CD4-positive, alpha-beta T cell treated with Interleukin-17A for 1 hour (primary cell): ENCODE results near the gene ARHGDIA.

ENCODE experiments used
- DNase-seq: peaks from one replicate; pipeline ENCODE4 v3.0.0-alpha.2; 2020

The ARHGDIA gene

DNA sequence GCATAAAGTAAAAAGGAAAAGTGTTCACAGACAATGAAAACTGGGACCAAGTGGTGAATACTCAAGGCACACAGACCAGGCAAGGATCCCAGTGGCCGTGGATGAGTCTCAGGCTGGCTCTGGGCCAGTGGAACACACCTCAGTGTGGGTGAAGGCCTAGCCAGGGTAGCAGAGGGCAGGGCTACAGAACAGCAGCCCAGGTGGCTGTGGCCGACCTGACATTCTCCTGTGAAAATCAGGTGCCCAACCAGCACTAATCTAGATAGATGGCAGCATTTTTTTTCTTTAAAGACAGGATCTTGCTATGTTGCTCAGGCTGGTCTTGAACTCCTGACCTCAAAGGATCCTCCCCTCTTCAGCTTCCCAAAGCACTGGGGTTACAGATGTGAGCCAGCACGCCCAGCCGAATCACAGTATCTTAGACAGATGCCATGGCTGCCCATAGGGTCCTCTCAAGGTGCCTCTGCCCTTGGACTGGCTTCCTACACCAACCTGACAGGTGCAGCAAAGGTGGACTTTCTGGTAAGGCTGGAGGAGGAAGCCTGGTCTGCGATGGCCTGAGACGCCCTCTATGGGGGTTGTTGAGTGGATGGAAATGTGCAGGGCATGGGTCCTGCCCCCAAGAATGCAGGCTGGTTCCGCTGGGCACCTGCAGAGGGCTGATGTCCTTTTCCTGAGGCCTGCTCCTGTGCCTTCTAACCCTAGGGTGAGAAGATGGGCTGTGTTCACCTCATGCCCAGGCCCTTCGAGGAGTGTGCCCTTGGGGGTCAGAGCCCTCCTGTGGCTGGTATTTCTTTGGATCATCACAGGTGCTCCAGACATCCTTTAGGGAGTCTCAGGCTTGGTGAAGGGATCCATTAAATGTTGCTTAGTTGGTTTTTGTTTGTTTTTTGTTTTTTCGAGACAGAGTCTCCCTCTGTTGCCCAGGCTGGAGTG, 7.0 kb downstream of the ARHGDIA start:
- DNase-seq: no peak

DNA sequence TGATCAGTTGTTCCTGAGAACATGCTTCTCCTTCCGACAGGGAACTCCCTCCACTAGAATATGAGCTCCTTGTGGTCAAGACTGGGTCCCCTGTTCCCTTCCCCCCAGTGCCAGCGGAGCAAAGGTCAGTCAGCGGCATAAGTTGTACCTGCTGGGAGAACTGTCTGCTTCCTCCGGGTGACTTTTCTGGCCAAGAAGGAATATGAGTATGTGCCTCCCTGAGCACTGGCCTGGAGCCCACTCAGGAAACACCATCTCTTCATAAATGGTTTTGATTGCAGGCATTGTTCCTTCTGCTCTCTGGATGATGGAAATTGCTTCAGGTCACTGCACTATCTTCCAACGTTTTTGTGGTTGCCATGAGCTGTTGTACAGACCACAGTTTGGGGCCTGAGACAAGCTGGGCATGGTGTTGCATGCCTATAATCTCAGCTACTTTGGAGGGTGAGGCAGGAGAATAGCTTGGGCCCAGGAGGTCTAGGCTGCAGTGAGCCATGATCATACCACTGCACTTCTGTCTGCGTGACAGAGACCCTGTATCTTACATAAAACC, 7.9 kb downstream of the ARHGDIA start:
- no peak for DNase-seq

DNA sequence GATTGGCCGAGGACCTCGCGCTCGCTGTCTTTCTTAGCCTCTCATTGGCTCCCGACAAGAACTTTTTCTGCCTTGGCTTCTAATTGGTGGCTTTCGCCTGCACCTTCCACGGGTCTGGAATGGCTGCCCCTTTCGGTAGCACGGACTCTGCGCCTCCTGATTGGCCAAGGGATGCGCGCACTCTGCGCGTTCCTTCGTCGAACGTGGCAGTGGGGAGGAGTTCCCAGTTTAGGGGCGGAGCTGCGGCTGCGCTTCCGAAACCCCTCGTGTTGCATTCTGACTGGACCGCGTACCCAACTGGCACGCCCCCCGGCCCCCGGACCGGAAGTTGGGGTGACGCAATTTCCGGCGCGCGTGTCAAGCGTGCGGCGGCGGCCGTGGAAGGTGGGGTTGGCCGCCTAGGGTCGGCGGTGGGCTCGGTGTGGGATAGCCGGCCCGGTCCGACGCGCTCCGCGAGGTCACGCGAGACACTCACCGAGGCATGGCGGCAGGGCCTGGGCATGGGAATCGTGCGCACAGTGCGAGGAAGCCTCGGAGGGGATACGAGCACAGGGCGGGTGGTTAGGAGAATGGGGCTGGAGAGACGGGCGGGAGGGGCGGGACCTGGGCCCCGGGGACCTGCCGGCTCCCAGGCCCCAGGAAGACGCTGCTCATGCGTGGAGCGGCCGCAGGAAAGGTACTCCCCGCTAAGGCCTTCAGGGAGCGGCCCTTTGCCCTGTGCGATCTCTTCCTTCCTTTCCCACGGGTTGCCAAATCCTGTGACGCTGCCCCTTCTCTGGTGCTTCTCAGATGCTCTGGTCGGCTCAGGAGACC, 10.2 kb downstream of the ARHGDIA start:
- DNase-seq: peak; percentile 100

DNA sequence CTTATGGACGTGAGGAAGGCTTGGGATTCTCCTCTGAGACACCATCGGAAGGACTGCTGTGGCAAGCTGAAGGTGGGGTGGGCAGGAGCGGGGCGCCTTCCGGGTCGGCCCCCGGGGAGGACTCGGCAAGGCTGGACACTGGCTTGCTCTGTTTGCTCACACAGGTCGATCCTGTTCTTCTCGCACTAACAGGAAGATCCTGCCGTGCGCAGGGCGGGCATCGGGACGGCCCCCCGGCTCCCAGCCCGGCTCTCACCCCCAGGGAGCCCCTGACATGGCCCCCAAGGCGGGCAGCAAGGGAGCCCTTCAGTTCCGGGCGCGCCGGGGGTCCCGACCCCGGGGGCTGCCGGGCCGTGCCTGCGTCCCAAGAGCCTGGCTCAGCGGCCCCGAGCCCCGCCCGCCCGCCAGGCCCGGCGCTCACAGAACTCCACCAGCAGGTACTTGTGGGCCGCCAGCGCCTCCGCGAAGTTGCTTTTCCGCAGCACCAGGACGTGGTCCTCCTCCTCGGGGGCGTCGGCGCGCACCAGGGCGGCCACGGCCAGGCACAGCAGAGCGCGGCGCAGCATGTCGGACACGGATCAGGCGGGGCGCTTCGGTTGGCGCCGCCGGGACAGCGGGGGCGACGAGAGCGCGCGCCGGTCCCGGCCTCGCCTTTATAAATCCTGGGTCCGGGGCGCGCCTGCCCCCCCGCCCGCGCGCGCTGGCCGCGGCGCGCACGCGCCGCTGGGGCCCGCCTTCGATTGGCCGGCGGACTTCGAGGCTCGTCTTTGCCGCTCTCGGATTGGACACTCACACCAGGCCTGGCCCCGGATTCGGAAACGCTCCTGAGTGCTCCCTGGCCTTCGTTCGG, 11.0 kb downstream of the ARHGDIA start, which contains the start of gene P4HB:
P4HB (minus strand) TSS at position 630 of the 850 bp plus-strand sequence; CDS start at position 566, 64 bp downstream.
- no peak for DNase-seq

DNA sequence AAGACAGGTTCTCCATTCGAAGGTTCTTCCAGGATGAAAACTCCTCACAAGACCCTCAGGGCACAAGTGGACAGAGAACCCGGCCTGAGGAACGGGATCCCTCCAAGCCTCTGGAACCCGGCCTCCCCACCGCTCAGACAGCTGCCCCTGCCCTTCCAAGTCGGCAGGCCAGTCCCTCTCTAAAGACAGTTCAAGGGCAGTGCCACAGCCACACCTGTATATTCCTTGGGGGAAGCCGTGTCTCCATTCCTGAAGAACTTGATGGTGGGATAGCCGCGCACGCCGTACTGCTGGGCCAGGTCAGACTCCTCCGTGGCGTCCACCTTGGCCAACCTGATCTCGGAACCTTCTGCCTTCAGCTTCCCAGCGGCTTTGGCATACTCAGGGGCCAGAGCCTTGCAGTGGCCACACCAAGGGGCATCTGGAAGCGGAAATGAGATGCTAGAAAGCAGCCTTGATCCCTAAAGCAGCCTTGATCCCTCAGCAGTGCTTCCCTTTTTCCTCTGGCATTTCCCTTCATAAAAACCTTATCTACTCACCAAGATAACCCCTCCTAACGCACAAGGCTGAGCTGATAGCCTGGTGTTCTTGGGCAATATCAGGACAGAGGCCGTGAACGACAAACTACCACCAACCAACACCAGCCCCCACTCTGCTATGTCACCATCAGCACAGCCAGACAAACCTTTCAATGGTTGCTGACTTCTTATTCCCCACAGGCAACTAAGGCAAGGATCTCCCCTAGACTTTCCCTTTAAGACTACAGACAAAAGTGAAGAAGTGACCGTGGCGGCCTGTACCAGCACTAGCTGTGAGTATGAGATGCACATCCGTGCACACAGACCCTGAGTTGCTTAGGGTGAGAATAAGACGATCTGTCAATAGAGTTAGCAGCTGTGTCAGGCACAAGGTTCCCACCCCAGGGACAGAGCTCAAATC, 11.9 kb downstream of the ARHGDIA start:
- no peak for DNase-seq

DNA sequence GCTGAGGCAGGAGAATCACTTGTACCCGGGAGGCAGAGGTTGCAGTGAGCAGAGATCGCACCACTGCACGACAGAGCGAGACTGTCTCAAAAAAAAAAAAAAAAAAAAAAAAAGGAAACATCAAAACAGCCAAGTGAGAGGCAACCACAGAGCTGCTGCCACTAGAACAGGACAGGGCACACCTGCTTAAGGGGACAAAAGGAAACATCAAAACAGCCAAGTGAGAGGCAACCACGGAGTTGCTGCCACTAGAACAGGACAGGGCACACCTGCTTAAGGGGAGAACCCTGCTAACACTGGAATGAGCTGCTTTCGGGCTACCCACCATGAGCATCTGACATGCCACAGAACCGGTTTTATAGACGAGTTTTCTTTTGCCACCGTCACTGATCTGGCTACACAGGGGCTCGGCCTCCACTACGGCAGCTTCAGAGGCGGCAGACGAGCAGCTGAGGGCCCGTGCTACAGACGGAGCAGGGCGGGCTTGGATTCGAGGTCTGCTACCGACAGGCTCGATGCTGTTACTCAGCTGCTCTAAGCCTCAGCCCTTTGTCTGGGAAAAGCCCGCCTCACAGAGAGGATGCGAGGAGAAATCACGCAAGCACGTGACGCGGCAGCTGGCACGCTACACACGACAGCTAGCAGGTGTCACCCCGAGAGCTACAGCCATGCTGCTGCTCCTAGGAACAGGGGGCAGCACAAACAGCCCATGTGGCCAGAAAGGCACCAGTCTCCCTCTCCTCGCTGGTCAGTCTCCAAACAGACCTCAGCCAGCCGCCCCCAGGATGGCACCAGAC, 12.8 kb downstream of the ARHGDIA start:
- no peak for DNase-seq

DNA sequence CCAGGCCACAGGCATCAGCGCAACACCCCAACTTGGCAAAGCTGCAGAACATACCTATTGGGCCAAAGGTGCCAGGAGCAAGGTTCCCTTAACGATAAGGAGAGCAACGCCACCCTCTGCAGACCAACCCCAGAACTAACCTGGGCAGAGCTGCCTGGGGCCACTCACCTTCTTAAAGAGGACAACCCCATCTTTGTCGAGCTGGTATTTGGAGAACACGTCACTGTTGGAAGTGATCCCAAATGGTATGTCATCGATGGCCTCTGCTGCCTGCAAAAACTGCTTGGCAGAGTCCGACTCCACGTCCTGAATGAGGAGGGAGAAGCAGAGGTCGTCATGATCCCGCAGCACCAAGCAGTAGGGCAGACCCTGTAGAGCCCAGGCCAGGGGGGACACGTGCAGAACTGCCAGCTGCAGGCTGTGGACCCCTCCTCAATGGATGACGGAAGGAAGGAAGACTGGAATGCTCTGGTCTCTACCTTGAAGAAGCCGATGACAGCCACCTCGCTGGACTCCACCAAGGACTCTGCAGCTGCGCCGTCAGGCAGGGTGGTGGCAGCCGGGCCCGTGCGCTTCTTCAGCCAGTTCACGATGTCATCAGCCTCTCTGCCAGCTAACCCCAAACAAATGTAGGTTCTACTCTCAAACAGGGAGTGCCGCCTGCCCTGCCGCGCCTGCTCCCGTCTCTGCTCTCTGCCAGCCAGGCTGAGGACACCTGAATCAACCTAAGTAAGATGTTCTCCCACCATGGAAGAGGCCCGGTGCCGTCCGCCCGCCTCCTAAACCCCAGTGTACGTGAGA, 16.0 kb downstream of the ARHGDIA start:
- DNase-seq: no peak

DNA sequence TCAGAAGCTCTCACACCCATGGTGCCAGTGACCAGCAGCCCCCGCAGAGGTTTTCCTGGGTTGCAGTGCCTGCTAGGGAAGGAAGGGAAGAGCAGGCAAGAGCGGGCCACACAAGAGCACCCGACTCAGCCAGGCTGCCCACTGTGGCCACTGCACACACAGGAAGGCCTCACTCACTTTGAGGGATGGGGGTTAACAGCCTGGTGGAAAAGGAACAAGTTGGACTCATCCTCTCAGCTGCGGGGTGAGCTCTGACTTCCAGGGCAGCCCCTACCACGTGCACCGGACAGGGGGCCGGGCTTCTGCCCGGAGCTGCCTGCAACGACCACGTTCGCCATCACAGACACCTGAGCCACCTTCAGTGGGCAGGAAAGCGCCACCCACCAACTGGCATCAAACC, 18.9 kb downstream of the ARHGDIA start:
- no peak for DNase-seq

DNA sequence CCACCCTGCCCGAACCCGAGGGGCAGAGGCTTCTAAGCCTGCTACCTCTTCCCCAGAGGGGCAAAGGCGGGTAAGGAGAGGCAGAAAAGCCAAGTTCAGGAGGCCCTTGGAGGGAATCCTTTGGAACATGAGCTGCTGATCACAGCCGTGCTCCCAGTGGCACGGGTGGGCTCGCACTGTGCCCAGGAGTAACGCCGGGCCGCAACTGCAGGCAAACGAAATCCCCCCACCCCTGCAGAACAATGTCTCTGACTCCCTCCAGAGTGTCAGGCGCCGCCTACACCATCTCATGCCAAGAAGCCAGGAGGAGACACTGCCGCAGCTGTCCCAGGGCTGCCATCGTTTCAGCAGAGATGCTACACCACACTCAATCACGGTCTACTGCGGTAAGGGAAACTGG, 19.7 kb downstream of the ARHGDIA start:
- no peak for DNase-seq

DNA sequence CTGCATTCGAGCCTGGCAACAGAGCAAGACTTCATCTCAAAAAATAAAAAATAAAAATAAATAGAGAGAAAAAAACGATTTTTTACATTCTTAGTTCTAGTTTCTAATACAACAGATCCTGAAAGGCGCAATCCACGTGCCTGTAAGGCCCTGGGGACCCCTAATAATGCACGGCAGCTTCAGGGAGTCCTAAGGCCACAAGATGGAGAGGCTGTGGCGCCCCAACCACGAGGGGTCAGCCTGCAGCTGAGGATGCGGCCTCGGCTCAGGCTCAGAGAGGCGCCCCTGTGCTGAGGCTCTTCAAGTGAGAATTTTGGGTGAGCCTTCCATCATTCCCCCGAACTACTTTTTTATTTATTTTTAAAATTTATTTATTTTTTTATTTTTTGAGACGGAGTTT, 21.7 kb downstream of the ARHGDIA start:
- DNase-seq: no peak

DNA sequence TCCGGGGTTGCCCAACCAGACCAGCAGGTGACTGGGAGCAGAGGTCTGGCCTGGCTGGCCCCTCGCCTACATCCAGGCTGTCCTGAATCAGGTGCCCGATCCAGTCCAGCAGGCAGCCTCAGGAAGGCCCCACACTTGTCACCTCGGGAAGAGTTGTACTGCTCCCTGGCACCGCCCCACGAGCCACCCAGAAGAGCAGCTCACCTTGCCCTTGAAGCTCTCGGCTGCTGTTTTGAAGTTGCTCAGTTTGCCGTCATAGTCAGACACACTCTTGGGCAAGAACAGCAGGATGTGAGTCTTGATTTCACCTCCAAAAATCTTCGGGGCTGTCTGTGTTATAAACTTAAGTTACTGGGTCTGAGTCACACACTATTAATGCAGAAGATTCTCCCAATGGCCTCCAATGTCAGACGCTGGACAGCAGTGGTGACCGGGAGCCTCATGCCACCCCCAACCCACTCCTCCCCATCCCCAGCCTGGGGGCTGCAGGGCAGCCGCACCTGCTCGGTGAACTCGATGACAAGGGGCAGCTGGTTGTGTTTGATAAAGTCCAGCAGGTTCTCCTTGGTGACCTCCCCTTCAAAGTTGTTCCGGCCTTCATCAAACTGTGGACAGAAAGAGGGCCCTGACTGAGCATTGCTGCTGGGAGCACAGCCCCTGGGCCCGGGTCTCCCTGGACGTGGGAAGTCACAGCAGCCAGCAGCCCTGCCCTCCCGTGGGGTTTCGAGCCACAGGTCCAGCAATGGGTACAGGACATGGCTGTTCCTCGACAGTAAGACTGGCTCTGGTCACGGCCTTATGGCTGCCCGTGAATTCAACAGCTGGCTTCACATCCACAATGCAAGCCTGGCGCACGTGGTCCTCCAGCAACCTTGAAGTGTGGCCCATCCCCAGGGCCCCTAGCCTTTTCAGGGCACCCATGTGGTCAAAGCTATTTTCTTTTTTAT, 24.1 kb downstream of the ARHGDIA start:
- DNase-seq: no peak

DNA sequence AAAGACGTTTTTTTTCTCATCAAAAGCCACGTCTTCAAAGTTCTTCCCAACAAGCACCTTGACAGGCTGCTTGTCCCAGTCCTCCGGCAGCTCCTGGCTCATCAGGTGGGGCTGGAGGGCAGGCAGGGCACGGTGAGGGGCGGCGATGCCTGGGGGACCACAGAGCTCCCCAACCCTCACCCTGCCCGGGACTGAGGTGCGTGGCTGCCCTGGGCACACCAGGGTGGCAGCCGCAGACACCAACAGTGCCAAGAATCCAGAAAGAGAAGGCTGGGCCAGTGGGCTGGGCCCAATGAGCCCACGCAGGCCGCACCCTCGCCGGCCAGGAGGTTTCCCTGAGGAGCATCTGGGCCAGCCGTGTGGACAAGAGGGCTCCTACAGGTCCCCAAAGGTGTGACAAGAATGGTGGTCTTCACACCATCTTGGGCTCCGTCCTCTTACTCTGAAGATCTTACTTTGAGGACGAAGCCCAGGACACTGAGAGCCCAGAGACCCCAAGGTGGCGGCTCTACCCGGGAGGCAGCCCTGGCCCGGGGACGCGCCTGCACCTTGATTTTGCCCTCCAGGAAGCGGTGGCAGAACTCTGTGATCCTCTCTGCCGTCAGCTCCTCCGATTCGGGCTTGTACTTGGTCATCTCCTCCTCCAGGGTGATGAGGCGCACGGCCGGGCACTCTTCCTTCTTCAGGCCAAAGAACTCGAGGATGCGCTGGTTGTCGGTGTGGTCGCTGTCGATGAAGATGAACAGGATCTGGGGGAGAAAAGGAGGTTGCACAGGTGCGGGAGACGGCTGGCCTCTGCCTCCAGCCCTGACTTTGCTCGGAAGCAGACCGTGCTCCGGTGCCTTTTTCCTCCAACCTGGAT, 25.0 kb downstream of the ARHGDIA start:
- DNase-seq: no peak

DNA sequence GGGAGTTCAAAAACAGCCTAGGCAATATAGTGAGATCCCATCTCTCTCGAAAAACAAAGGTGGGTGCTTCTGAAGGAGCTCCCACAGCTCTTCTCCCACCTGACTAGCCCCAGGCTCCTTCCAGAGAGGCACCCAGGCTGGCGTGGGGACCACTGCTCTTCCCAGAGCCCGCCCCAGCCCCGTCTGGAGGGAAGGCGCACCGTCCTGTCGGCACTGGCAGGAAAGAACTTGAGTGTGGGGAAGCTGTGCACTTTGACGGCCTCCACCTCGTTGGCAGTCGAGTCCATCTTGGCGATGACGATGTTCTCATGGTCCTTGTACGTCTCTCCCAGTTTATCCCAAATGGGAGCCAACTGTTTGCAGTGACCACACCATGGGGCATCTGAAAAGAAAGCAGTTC, 25.8 kb downstream of the ARHGDIA start:
- no peak for DNase-seq

DNA sequence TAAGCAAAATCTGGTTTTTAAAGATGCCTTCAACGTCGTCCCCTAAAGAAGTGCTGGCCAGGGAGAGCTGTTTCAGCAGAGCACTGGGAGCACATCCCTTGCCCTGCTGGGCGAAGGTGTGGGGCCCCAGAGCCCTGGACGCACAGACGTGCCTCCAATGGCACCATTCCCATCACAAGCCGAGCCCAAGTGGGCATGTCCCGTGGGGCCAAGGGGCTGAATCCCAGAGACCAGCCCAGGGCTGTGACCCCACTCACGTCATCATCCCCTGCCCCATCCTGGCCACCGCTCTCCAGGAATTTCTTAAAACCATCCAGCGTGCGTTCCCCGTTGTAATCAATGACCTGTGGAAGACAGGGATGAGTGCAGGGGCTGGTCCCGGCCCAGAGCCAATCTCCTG, 26.2 kb downstream of the ARHGDIA start:
- no peak for DNase-seq

DNA sequence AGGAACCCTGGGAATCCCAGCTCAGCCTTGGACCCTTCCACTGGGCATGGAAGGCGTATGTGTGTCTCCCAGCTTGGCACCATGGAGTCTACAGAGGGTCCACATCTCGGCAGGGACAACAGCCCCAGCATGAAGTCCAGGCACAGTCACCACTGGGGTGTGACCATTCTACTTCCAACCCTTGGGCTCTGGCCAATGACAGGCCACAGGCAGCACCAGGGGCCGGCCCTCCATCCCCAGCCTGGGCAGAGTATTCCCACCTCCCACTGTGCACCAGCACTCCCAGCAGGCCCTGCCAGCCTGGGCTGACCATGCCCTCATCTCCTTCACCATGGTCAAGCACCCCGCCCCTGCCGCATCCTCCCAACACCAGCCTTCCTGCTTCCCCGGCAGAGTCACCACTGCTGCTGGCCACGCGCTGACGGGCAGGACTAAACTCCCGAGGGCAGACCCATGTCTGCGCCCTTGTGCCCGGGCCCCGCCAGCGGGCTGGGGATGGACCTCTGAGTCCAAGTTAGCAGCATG, 26.7 kb downstream of the ARHGDIA start:
- no peak for DNase-seq

DNA sequence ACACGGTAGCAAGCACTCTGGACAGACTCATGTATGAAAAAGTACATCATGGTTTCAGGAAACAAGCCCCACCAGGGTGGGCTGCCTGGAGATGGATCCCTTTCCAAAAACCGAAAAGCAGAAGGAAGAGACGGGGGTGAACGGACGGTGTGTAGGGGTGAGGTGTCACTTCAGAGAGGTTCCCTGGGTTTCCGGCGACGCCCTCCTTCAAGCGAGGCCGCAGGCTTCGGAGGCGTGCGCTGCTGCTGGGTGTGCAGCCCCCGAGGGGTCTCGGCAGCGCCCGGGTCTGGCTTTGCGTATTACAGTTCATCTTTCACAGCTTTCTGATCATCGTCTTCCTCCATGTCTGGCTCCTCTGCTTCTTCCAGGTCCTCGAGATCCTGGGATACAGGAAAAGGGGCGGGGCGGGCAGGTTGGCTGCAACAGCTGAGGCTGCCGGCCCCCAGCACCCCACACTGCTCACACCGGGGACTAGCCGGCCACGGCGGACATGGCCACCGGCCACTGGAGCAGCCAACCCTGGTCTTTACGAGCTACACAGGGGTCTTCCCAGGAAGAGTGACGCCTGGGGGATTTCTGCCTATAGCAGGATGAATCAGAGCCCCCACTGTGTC, 27.3 kb downstream of the ARHGDIA start:
- no peak for DNase-seq
